GM12878 (cell line): ENCODE results near the gene CPEB3. TPM values are rescaled to one million over a fixed set of nuclear protein-coding genes. Genes with fewer than 3 reads are reported as not detected.

Source experiments
- ATAC-seq: fragments of 200-7000 bp; cut with Tn5 transposase; 3 replicates; pipeline ENCODE4 v1.9.1; 2020; ENCODE audit warnings: mild to moderate bottlenecking, moderate library complexity
- BruUV-seq: library from RNA; stranded (reverse); fragments of 400-500 nt; replicated peaks from 2 replicates; lab custom pipeline; 2021; lab: Mats Ljungman, UMichigan
- CTCF ChIA-PET: fragments of 300-600 bp; sonication (Branson Sonifier 250); formaldehyde crosslinking; extraction: SDS; loops from one replicate; lab custom pipeline; 2021; ENCODE audit warnings: inconsistent platforms; lab: Yijun Ruan, JAX
- POLR2A ChIA-PET: fragments of 350-600 bp; formaldehyde crosslinking; extraction: SDS; loops from one replicate; lab custom pipeline; 2021; ENCODE audit warnings: inconsistent platforms; lab: Charles Lee
- RAD21 ChIA-PET: fragments of 300-600 bp; sonication (Branson Sonifier 250); formaldehyde crosslinking; loops from one replicate; lab custom pipeline; 2023; ENCODE audit warnings: antibody characterized with exemption; ENCODE audit not compliant: unreplicated experiment; lab: Charles Lee
- SMC1A ChIA-PET: fragments of 300-600 bp; sonication (Branson Sonifier 250); formaldehyde crosslinking; loops from one replicate; lab custom pipeline; 2023; ENCODE audit not compliant: unreplicated experiment, uncharacterized antibody; lab: Charles Lee
- DNase-seq: peaks from one replicate; pipeline ENCODE4 v3.0.0-alpha.2; 2011; ENCODE audit warnings: low read depth, low spot score
- FAIRE-seq: peaks from 3 replicates; lab custom pipeline; 2011; peaks lifted over from hg19 to GRCh38; lab: Jason Lieb, UNC
- H2AFZ ChIP-seq: 2 replicates; pipeline ENCODE4 v1.6.0; 2011; ENCODE audit warnings: low read depth, low read length, control low read depth; ENCODE audit not compliant: control insufficient read depth
- H3K27ac ChIP-seq: 2 replicates; pipeline ENCODE4 v1.5.1; 2011; ENCODE audit warnings: control low read depth; ENCODE audit not compliant: control insufficient read depth, insufficient read depth
- H3K27me3 ChIP-seq, 2 experiments: replicated peaks in 1 of 2; 2 replicates each; pipeline versions ENCODE4 v1.6.0 to v1.6.1; 2011; ENCODE audit warnings: low read length in 1 of 2; ENCODE audit not compliant: control insufficient read depth in 2 of 2, insufficient read depth in 2 of 2
- H3K36me3 ChIP-seq, 2 experiments: 2 replicates each; pipeline ENCODE4 v1.5.1; 2011; ENCODE audit warnings: low read length in 1 of 2; ENCODE audit not compliant: control insufficient read depth in 2 of 2, insufficient read depth in 2 of 2
- H3K4me1 ChIP-seq: 2 replicates; pipeline ENCODE4 v1.6.1; 2011; ENCODE audit warnings: mild to moderate bottlenecking, low read length, moderate library complexity, mixed read lengths; ENCODE audit not compliant: control insufficient read depth, insufficient read depth
- H3K4me2 ChIP-seq: 2 replicates; pipeline ENCODE4 v1.6.0; 2011; ENCODE audit warnings: control low read depth; ENCODE audit not compliant: control insufficient read depth, insufficient read depth
- H3K4me3 ChIP-seq: fragments of 200-600 bp; sonication (generic); 2 replicates; pipeline ENCODE4 v1.5.1; 2016
- H3K79me2 ChIP-seq: 2 replicates; pipeline ENCODE4 v1.6.0; 2011; ENCODE audit warnings: low read length; ENCODE audit not compliant: control insufficient read depth, insufficient read depth
- H3K9ac ChIP-seq: 2 replicates; pipeline ENCODE4 v1.8.0; 2011; ENCODE audit warnings: low read length, control low read depth, mixed read lengths; ENCODE audit not compliant: control insufficient read depth, insufficient read depth
- H3K9me3 ChIP-seq: replicated peaks from 3 replicates; pipeline ENCODE4 v1.5.1; 2011; ENCODE audit warnings: mild to moderate bottlenecking, low read length; ENCODE audit not compliant: control insufficient read depth, insufficient read depth
- H4K20me1 ChIP-seq: 2 replicates; pipeline ENCODE4 v1.6.0; 2011; ENCODE audit not compliant: control insufficient read depth, insufficient read depth
- ATF3 ChIP-seq: IDR thresholded peaks from 2 replicates; pipeline ENCODE4 v1.6.1; 2011; ENCODE audit warnings: low read depth, mild to moderate bottlenecking, low read length, moderate library complexity, borderline replicate concordance; ENCODE audit errors: extremely low read depth
- CBFB ChIP-seq: IDR thresholded peaks from 2 replicates; pipeline ENCODE4 v1.6.1; 2016; ENCODE audit warnings: antibody characterized with exemption, low read depth
- CBX5 ChIP-seq: sonication (generic); IDR thresholded peaks from 2 replicates; pipeline ENCODE4 v1.6.1; 2016; ENCODE audit warnings: low read depth, moderate library complexity, mild to moderate bottlenecking, inconsistent platforms
- HDAC6 ChIP-seq: fragments of 200-600 bp; sonication (generic); IDR thresholded peaks from one replicate; pipeline ENCODE4 v1.8.0; 2017; ENCODE audit warnings: antibody characterized with exemption; ENCODE audit not compliant: unreplicated experiment
- MEF2A ChIP-seq: IDR thresholded peaks from 2 replicates; pipeline ENCODE4 v1.6.1; 2011; ENCODE audit warnings: low read depth, mild to moderate bottlenecking, low read length, moderate library complexity; ENCODE audit not compliant: insufficient read depth
- MTA3 ChIP-seq: IDR thresholded peaks from 2 replicates; pipeline ENCODE4 v1.6.1; 2012; ENCODE audit warnings: low read length, inconsistent platforms, borderline replicate concordance
- NR2C2 ChIP-seq: IDR thresholded peaks from 2 replicates; pipeline ENCODE4 v1.6.1; 2011; ENCODE audit warnings: borderline replicate concordance, low read depth; ENCODE audit not compliant: control insufficient read depth, insufficient read length
- RAD21 ChIP-seq: IDR thresholded peaks from 2 replicates; pipeline ENCODE4 v1.6.1; 2011; ENCODE audit warnings: mild to moderate bottlenecking, low read depth, low read length, moderate library complexity; ENCODE audit not compliant: insufficient read depth
- SPI1 ChIP-seq: IDR thresholded peaks from 2 replicates; pipeline ENCODE4 v1.6.1; 2011; ENCODE audit warnings: low read depth, mild to moderate bottlenecking, low read length, moderate library complexity, borderline replicate concordance; ENCODE audit not compliant: insufficient read depth
- STAT1 ChIP-seq: fragments of 450-650 bp; conservative IDR thresholded peaks from 2 replicates; pipeline ENCODE4 v1.6.1; 2014; ENCODE audit warnings: antibody characterized with exemption, mild to moderate bottlenecking
- TBL1XR1 ChIP-seq: IDR thresholded peaks from 2 replicates; pipeline ENCODE4 v1.6.1; 2012; ENCODE audit warnings: low read depth, low read length, improper control_type of control experiment
- WGBS: methylation state at CpG from one replicate; pipeline ENCODE4 v1.1.6; 2016; ENCODE audit warnings: low lambda C conversion rate; ENCODE audit not compliant: insufficient replicate concordance, insufficient coverage; ENCODE audit errors: missing lambda C conversion rate; 5-methylcytosine and 5-hydroxymethylcytosine counted together
- in situ Hi-C: fragments of 300-500 bp; cut with MboI; formaldehyde crosslinking; loops from 9 replicates; pipeline ENCODE4 v1.14.3; 2018; ENCODE audit warnings: mixed read lengths
- intact Hi-C: fragments of 100-400 bp; cut with micrococcal nuclease; formaldehyde crosslinking; loops from one replicate; pipeline ENCODE4 v1.14.2; 2022; ENCODE audit not compliant: unreplicated experiment
- polyA plus RNA-seq, 11 experiments: library from polyadenylated mRNA; depleted of rRNA in 4 of 11; unstranded in 6 of 11; stranded (reverse) in 5 of 11; fragments of >200 nt; fragmentation: Nextera tagmentation in 4 of 11; fragmentation: Illumina TruSeq in 1 of 11; extraction: Ambion mirVana in 4 of 11; extraction: Trizol in 1 of 11; gene quantifications; 1 replicate in 1 of 11; 2 replicates in 10 of 11; pipeline versions ENCODE4 v1.2.1 to v1.2.3, GENCODE V29; 2011 to 2016; ENCODE audit warnings: inconsistent platforms in 2 of 11, missing spikeins in 2 of 11, low read depth in 1 of 11
- total RNA-seq, 4 experiments: library from RNA; depleted of rRNA in 3 of 4; stranded (reverse); fragments of >200 nt in 3 of 4; fragmentation: Illumina TruSeq in 1 of 4; extraction: Trizol in 1 of 4; gene quantifications; 2 replicates each; pipeline versions ENCODE4 v1.2.1 to v1.2.3, GENCODE V29; 2013 to 2021
- TF ChIP-seq, protein P1 (sequence below): fragments of 450-650 bp; IDR thresholded peaks from 2 replicates; pipeline ENCODE4 v1.6.1; 2017; ENCODE audit warnings: antibody characterized with exemption, mild to moderate bottlenecking, moderate library complexity
- TF ChIP-seq, protein P2 (sequence below): fragments of 450-650 bp; formaldehyde crosslinking; IDR thresholded peaks from 2 replicates; pipeline ENCODE4 v1.5.0; 2022; ENCODE audit warnings: mild to moderate bottlenecking, missing genetic modification characterization
- TF ChIP-seq, protein P3 (sequence below): IDR thresholded peaks from 2 replicates; pipeline ENCODE4 v1.6.1; 2012; ENCODE audit warnings: low read depth, low read length, improper control_type of control experiment

CPEB3 gene
- total and polyA plus RNA-seq, 10 of the 15 experiments (the other 5 are each of a cell fraction or from before 2014, with no cell fraction given): 0.50 to 2.3 (median 1.2) TPM

DNA sequence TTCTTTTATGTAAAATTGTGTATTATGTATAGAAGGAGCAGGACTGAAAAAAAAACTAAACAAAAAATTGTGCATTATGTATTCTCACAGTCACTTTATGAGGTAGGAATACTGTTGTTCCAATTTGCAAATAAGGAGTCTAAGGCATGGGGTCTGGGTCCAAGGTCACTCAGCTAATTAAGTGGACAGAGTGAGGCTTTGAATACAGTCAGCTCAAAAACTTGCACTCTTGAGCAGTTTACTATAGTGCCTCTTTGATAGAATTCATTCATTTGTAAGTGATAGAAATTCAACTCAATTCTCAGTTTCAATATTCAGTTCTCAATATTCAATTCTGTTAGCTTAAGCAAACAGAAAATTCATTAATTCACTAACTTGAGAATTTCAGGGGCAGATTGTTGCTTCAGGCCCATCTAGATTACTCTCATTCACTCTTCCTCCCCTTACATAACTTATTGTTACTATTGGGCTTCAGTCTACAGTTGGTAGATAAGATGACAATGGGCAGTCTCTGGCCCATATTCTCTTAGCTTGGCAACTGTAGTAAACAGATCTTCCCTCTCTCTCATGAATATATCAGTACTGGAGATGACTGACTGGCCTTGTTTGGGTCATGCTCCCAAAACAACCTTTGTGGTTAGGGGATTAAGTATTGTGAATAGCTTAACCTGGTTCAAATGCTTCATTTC is 280.7 kb downstream of the CPEB3 start (continued):
- TF ChIP-seq, protein P1, sequence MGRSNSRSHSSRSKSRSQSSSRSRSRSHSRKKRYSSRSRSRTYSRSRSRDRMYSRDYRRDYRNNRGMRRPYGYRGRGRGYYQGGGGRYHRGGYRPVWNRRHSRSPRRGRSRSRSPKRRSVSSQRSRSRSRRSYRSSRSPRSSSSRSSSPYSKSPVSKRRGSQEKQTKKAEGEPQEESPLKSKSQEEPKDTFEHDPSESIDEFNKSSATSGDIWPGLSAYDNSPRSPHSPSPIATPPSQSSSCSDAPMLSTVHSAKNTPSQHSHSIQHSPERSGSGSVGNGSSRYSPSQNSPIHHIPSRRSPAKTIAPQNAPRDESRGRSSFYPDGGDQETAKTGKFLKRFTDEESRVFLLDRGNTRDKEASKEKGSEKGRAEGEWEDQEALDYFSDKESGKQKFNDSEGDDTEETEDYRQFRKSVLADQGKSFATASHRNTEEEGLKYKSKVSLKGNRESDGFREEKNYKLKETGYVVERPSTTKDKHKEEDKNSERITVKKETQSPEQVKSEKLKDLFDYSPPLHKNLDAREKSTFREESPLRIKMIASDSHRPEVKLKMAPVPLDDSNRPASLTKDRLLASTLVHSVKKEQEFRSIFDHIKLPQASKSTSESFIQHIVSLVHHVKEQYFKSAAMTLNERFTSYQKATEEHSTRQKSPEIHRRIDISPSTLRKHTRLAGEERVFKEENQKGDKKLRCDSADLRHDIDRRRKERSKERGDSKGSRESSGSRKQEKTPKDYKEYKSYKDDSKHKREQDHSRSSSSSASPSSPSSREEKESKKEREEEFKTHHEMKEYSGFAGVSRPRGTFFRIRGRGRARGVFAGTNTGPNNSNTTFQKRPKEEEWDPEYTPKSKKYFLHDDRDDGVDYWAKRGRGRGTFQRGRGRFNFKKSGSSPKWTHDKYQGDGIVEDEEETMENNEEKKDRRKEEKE: no peak
- TF ChIP-seq MEF2A (no peak), MTA3 (no peak), CBFB (no peak), STAT1 (no peak)

GRCh38 chr10:92009445-92009844 is 281.4 kb downstream of the CPEB3 start:
- Histone ChIP-seq H3K9me3 (no peaks in the 10 kb centered on the region), H4K20me1 (no peaks in the 10 kb centered on the region; the same call in 1 of the 2 replicates), H3K27ac (no peak overlapping the region), H3K4me2 (no peak overlapping the region), H3K79me2 (no peaks in the 10 kb centered on the region), H3K4me3 (no peak overlapping the region), H3K36me3 (peaks cover 0 to 34% of the 10 kb centered on the region in 2 experiments), H3K27me3 (no peaks in the 10 kb centered on the region), H3K9ac (no peak overlapping the region), H3K4me1 (no peaks in the 10 kb centered on the region), H2AFZ (no peak overlapping the region)
- TF ChIP-seq, protein P2, sequence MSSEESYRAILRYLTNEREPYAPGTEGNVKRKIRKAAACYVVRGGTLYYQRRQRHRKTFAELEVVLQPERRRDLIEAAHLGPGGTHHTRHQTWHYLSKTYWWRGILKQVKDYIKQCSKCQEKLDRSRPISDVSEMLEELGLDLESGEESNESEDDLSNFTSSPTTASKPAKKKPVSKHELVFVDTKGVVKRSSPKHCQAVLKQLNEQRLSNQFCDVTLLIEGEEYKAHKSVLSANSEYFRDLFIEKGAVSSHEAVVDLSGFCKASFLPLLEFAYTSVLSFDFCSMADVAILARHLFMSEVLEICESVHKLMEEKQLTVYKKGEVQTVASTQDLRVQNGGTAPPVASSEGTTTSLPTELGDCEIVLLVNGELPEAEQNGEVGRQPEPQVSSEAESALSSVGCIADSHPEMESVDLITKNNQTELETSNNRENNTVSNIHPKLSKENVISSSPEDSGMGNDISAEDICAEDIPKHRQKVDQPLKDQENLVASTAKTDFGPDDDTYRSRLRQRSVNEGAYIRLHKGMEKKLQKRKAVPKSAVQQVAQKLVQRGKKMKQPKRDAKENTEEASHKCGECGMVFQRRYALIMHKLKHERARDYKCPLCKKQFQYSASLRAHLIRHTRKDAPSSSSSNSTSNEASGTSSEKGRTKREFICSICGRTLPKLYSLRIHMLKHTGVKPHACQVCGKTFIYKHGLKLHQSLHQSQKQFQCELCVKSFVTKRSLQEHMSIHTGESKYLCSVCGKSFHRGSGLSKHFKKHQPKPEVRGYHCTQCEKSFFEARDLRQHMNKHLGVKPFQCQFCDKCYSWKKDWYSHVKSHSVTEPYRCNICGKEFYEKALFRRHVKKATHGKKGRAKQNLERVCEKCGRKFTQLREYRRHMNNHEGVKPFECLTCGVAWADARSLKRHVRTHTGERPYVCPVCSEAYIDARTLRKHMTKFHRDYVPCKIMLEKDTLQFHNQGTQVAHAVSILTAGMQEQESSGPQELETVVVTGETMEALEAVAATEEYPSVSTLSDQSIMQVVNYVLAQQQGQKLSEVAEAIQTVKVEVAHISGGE: no peak
- no peak for TF ChIP-seq ATF3
- no peak for TF ChIP-seq NR2C2
- TF ChIP-seq, protein P3, sequence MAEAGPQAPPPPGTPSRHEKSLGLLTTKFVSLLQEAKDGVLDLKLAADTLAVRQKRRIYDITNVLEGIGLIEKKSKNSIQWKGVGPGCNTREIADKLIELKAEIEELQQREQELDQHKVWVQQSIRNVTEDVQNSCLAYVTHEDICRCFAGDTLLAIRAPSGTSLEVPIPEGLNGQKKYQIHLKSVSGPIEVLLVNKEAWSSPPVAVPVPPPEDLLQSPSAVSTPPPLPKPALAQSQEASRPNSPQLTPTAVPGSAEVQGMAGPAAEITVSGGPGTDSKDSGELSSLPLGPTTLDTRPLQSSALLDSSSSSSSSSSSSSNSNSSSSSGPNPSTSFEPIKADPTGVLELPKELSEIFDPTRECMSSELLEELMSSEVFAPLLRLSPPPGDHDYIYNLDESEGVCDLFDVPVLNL: no peak
- no peak for TF ChIP-seq RAD21
- TF ChIP-seq CBX5: no peak
- no peak for TF ChIP-seq HDAC6
- no peak for TF ChIP-seq SPI1
- no peak for TF ChIP-seq TBL1XR1
- RAD21 ChIA-PET: no interaction called here
- FAIRE-seq (no peak), DNase-seq (no peak), ATAC-seq (no peak)
- CTCF ChIA-PET: interaction anchor here (0.6 to 0.8 kb wide), 2 partner anchors 17 to 425 kb away, joined by 3 read pairs; no protein-coding TSS in a partner anchor
- POLR2A ChIA-PET: interaction anchor here (0.6 kb wide), 1 partner anchor 36 kb away, joined by 3 read pairs; no protein-coding TSS in a partner anchor
- intact Hi-C loops (no loop called here), in situ Hi-C loops (no loop called here)
- SMC1A ChIA-PET: interaction anchor here (0.8 to 2.3 kb wide), 5 partner anchors 13 to 55 kb away, joined by 3 to 4 read pairs (median 3); no protein-coding TSS in a partner anchor
- no TSS peak for BruUV-seq
- 100% methylated on average over 1 of the region's 1 CpG for WGBS
